ENCODE measurements around the gene PHF5A.

PHF5A gene

DNA sequence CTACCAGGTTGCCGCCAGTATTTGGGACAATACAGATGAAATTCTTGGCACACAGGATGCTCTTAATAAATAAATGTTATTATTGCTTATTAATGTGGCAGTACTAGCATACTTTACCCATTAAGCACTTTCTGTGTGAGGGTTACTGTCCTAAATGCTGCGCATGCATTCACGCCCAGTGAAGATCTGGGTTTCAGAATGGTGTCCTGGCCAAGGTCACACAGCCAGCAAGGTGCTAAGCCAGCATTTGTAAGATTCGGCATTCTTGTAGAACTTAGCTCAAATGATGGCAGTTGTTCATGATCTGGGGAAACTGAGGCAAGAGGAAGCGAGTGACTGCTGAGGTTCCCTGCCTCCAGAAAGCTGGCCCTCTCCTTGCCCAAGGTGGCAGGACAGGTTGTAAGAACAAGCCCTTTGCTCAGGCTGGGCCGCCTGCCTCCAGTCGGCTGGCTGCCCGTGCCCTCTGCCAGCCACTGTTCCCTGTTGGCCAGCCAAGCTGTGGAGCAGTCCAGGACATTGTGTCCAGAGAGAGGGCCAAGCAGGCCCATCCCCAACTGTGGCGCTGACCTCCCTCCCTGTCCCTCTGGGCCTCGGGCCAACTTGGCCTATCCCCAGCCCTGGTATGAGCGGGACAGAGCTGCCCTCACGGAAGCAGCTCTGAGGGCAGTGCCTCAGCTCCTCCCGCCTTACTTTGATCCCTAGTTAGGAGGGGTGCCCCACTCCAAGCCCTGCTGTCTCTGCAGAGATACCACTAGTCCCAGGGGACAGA lies 50.7 kb downstream of the PHF5A start:
- DNase-seq (ENCODE audit: low read depth in 3 of 3): no peak

DNA sequence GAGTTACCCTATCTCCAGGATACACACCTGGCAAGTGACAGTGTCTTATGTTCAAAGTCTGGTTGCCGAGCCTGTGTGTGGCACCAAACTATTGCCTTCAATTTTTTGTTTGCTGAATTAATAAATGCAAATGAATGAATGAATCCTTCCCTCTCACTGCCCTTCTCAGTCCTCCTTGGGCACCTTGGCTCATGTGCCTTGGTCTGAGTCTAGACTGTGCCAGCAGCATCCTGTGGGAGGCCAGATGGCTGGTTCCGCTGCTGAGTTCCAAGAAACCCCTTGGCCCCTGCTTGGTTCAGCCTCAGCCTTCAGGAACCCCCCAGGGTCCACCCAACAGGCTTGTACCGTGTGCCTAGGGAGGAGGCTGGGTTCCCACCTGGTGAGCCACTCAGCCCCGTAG lies 52.9 kb downstream of the PHF5A start:
- DNase-seq (ENCODE audit: low read depth in 3 of 3): no peak

DNA sequence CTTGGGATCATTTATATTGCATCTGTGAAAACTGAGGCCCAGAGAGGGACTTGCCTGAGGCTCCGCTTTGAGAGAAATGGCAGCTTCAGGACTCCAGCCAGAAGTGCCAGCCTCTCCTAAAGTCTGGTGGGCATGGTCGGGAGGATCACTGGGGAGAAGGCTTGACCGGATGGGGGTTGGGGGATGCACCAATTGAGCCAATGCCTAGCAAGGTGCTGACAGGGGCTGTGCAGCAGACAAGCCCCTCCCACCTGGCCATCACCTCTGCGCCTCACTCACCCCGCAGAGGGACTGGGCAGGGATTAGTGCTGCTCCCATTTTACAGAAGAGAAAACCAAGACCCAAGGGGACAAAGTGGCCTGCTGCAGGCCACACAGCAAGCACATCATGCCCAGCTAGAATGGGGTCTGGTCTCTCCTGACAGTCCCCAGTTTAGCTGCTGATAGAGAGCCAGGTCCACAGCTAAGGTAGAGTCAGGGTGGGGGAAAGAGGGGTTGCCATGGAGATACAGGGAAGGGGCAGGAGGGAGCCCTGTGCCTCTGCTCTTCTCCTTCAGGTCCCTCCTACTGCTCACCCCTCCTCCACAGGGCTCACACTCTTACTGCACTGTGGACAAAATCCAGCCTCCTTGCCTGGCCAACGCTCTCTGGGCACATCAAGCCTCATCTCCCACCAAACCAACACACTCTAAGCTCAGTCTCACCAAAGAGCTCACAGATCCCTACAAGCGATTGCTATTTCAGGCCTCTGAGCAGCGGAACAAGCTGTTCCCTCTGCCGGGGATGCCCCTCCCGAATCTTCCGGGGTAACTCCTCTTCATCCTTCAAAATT lies 57.3 kb downstream of the PHF5A start:
- DNase-seq (ENCODE audit: low read depth in 3 of 3): no peak

DNA sequence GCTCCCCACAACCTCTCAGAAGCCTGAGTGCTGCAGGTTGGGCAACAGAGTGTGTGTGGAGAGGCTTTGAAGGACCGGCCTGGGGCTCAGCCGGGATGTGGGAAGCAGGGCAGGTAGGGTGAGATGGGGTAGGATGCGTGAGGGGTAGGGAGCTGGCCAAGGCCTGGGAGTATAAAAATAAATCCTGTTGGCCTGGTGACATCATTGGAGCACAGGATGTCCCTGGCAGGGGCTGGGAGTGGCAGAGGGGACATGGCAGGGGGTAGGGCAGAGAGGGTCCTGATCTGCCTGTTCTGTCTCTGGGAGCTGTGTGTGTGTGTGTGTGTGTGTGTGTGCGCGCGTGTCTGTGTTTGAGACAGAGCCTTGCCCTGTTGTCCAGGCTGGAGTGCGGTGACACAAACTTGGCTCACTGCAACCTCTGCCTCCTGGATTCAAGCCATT lies 58.2 kb downstream of the PHF5A start:
- DNase-seq (ENCODE audit: low read depth in 3 of 3): no peak

Measured in stimulated activated CD4-positive, alpha-beta T cell treated with anti-CD3 and anti-CD28 coated beads, TNF-alpha, amount 100 ng/mL, for 4 hours (primary cell).